Fibroblast of upper back skin (primary cell): ENCODE data around the gene SNX18.
"Not testable (repeated sequence)": the region's sequence is repeated elsewhere in the genome, so short reads cannot be mapped to it uniquely, and the experiment has no call there.

Experiments
- DNase-seq: peaks from one replicate; pipeline ENCODE4 v3.0.0-alpha.2; 2013

SNX18 gene

GRCh38 chr5:54520438-54520846 lies 2.9 kb downstream of the SNX18 start:
- DNase-seq, result peak; percentile 65

GRCh38 chr5:54520940-54521339 lies 3.4 kb downstream of the SNX18 start:
- DNase-seq, result peak; percentile 46

GRCh38 chr5:54521856-54522479 lies 4.4 kb downstream of the SNX18 start:
- DNase-seq, result no peak

GRCh38 chr5:54523534-54523933 lies 6.0 kb downstream of the SNX18 start:
- DNase-seq, result no peak

GRCh38 chr5:54524082-54524481 lies 6.5 kb downstream of the SNX18 start:
- no peak for DNase-seq

GRCh38 chr5:54524704-54525103 lies 7.1 kb downstream of the SNX18 start:
- DNase-seq, result no peak

GRCh38 chr5:54525261-54525660 lies 7.7 kb downstream of the SNX18 start:
- no peak for DNase-seq

- no peak for DNase-seq
Observed at GRCh38 chr5:54525692-54526091, 8.1 kb downstream of the SNX18 start.

GRCh38 chr5:54526604-54527288 lies 9.2 kb downstream of the SNX18 start:
- DNase-seq, result no peak

- DNase-seq, result no peak
Observed at GRCh38 chr5:54528633-54529209, 11.2 kb downstream of the SNX18 start.

- DNase-seq, result no peak
Observed at GRCh38 chr5:54529565-54529964, 12.0 kb downstream of the SNX18 start.

GRCh38 chr5:54531546-54531945 lies 14.0 kb downstream of the SNX18 start:
- DNase-seq, result no peak

GRCh38 chr5:54533541-54534190 lies 16.1 kb downstream of the SNX18 start:
- DNase-seq, result no peak

GRCh38 chr5:54534191-54535004 lies 16.8 kb downstream of the SNX18 start:
- no peak for DNase-seq

- no peak for DNase-seq
Observed at GRCh38 chr5:54535149-54535844, 17.7 kb downstream of the SNX18 start.

- DNase-seq, result not testable (repeated sequence)
Observed at GRCh38 chr5:54536375-54536774, 18.8 kb downstream of the SNX18 start.

- not testable (repeated sequence) for DNase-seq
Observed at GRCh38 chr5:54536861-54537260, 19.3 kb downstream of the SNX18 start.

- no peak for DNase-seq
Observed at GRCh38 chr5:54537725-54538124, 20.2 kb downstream of the SNX18 start.

- no peak for DNase-seq
Observed at GRCh38 chr5:54538156-54538555, 20.6 kb downstream of the SNX18 start.

GRCh38 chr5:54539001-54539400 lies 21.4 kb downstream of the SNX18 start:
- DNase-seq, result no peak

- DNase-seq, result no peak
Observed at GRCh38 chr5:54540286-54540685, 22.7 kb downstream of the SNX18 start.
